IPS-11a (cell line): ENCODE data around the gene CEACAM8.
"Not testable (repeated sequence)": the region's sequence is repeated elsewhere in the genome, so short reads cannot be mapped to it uniquely, and the experiment has no call there.

Experiments used
- H3K4me3 ChIP-seq: one replicate; pipeline ENCODE4 v1.5.1; 2013; ENCODE audit warnings: low read depth, low read length, control low read depth

CEACAM8 gene

GRCh38 chr19:42573642-42574041 lies 21.1 kb downstream of the CEACAM8 start:
- H3K4me3 ChIP-seq = no peak overlapping the region

- no peak overlapping the region for H3K4me3 ChIP-seq
These were observed 23.6 kb downstream of the CEACAM8 start for GRCh38 chr19:42571116-42571515.

- H3K4me3 ChIP-seq = no peak overlapping the region
These were observed 25.5 kb downstream of the CEACAM8 start for GRCh38 chr19:42569193-42569592.

- H3K4me3 ChIP-seq = no peak overlapping the region
These were observed 26.7 kb downstream of the CEACAM8 start for GRCh38 chr19:42568006-42568405.

GRCh38 chr19:42567567-42567966 lies 27.2 kb downstream of the CEACAM8 start:
- H3K4me3 ChIP-seq = no peak overlapping the region

GRCh38 chr19:42563352-42564210 lies 31.1 kb downstream of the CEACAM8 start:
- H3K4me3 ChIP-seq = no peak overlapping the region

- H3K4me3 ChIP-seq = no peak overlapping the region
These were observed 33.2 kb downstream of the CEACAM8 start for GRCh38 chr19:42561512-42561911.

GRCh38 chr19:42560731-42561130 lies 34.0 kb downstream of the CEACAM8 start:
- H3K4me3 ChIP-seq = no peak overlapping the region

GRCh38 chr19:42558450-42559150 lies 36.1 kb downstream of the CEACAM8 start:
- no peak overlapping the region for H3K4me3 ChIP-seq

- H3K4me3 ChIP-seq = not testable (repeated sequence)
These were observed 37.3 kb downstream of the CEACAM8 start for GRCh38 chr19:42557386-42557871.

- H3K4me3 ChIP-seq = no peak overlapping the region
These were observed 38.9 kb downstream of the CEACAM8 start for GRCh38 chr19:42555801-42556200.

GRCh38 chr19:42555317-42555716 lies 39.4 kb downstream of the CEACAM8 start:
- H3K4me3 ChIP-seq = no peak overlapping the region

GRCh38 chr19:42554046-42554575 lies 40.6 kb downstream of the CEACAM8 start:
- no peak overlapping the region for H3K4me3 ChIP-seq

- H3K4me3 ChIP-seq = no peak overlapping the region
These were observed 41.3 kb downstream of the CEACAM8 start for GRCh38 chr19:42553292-42554045.

GRCh38 chr19:42552086-42553065 lies 42.3 kb downstream of the CEACAM8 start:
- H3K4me3 ChIP-seq = no peak overlapping the region

GRCh38 chr19:42550521-42550920 lies 44.2 kb downstream of the CEACAM8 start:
- not testable (repeated sequence) for H3K4me3 ChIP-seq

- H3K4me3 ChIP-seq = not testable (repeated sequence)
These were observed 45.7 kb downstream of the CEACAM8 start for GRCh38 chr19:42549067-42549466.

- no peak overlapping the region for H3K4me3 ChIP-seq
These were observed 46.2 kb downstream of the CEACAM8 start for GRCh38 chr19:42548552-42548951.

GRCh38 chr19:42547929-42548328 lies 46.8 kb downstream of the CEACAM8 start:
- no peak overlapping the region for H3K4me3 ChIP-seq
